Activated CD8-positive, alpha-beta memory T cell treated with anti-CD3 and anti-CD28 coated beads for 1 hour (primary cell): ENCODE measurements around the gene METRNL.
A peak's percentile ranks its signal among the peaks of the same experiment; 100 is the strongest.

Source experiments
- DNase-seq, 2 donors: peaks; one replicate each; pipeline ENCODE4 v3.0.0-alpha.2; 2020; ENCODE audit warnings: low read depth in 1 of 2; ENCODE audit errors: extremely low read depth in 1 of 2

The METRNL gene

GRCh38 chr17:83078378-83079351 is 744 bp upstream of the METRNL start:
- no peak for DNase-seq

- no peak for DNase-seq
Observed at GRCh38 chr17:83079766-83080578, 563 bp downstream of the METRNL start.

DNA sequence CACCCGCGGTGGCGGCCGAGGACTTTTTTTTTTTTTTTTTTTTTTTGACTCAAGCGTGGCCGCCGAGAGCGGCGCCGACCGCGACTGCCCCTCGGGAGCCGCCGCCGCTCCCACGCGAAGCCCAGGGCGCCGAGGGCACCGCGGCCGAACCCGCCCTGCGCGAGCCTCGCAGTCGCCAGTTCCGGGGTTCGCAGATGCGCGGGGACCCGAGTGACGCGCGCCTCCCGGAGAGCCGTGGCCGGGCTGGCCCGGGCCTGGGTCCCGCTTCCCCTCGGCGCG is 1.1 kb downstream of the METRNL start:
- DNase-seq, result no peak

GRCh38 chr17:83080858-83081683 is 1.7 kb downstream of the METRNL start:
- DNase-seq, result no peak

GRCh38 chr17:83081684-83082201 is 2.3 kb downstream of the METRNL start:
- no peak for DNase-seq

- no peak for DNase-seq
Observed at GRCh38 chr17:83082424-83082823, 3.0 kb downstream of the METRNL start.

GRCh38 chr17:83082909-83083367 is 3.5 kb downstream of the METRNL start:
- no peak for DNase-seq

- peak; percentile 49 to 70 for DNase-seq
Observed at GRCh38 chr17:83083368-83084201, 4.2 kb downstream of the METRNL start.

- no peak for DNase-seq
Observed at GRCh38 chr17:83084214-83084613, 4.8 kb downstream of the METRNL start.

GRCh38 chr17:83084621-83085056 is 5.2 kb downstream of the METRNL start:
- DNase-seq, result no peak

- DNase-seq, result no peak
Observed at GRCh38 chr17:83085103-83085502, 5.7 kb downstream of the METRNL start.

DNA sequence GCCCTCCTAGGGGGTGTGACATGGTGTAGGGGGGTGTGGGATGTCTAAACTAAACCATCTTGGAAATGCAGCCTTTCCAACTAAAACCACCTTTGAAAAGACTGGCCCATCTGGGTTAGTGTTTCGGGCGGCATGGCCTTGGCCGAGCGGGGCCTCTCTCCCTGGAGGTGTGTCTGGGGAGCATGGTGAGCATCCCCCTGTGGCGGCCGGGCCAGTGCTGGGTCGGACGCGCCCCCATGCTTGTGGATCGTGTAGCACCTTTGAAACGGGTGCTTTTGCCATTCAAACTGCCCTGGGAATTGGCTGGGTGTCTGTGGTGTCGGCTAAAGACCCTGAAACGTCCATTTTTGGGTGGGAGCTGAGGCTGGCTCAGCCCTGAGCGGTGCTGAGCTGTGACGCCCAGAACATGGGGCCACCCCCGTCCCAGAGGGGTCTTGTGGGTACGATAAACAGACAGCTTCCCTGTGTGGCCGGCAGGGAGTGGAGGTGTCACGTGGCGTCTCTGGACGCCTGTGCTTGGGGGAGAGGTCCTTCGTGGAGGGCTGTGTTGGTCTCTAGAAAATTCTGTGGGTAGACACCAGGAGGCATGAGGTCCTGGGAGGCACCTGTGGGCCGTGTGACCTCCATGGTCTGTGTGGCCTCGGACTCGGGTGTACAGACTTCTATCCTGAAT is 6.3 kb downstream of the METRNL start:
- DNase-seq, result no peak

GRCh38 chr17:83086199-83086880 is 6.9 kb downstream of the METRNL start:
- DNase-seq, result no peak

DNA sequence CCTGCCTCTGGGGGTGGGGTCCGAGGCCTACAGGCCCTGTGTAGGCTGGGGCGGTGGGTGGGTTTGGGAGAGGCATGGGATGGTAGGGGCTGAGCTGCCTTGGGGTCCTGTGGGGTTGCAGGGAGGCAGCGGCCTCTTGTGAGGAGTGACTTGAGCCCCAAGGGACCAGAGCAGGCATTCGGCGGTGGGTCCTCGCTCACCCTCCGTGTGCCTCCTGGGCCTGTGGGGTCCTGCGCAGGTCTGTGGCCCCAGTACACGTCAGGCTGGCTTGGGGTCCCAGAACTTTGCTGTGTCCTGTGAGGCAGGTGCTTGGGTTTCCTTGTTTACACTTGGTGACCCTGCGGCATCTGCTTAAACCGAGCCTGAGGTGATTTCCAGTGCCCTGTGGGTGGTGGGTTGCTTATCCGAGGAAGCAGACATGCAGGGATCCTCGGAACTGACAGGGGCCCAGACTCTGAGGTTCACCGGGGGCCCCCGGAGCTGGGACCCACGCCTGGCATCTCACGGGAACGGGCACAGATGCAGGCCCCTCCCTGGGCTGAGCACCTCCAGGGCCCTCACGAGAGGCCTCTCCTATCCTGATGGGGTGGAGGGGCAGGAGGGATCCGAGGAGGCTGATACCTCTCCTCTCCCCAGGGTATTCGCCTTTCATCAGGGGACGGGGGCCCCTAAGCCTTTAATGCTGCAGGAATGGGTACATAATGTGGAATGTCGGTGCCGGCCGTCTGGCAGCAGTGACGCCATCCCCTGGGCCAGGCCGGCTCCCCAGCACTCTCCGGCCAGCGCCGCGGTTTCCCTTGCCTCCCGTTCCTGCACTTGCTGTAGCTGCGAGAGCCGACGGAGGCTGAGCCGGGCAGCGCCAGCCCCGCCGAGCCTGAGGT is 7.7 kb downstream of the METRNL start:
- DNase-seq, result no peak

DNA sequence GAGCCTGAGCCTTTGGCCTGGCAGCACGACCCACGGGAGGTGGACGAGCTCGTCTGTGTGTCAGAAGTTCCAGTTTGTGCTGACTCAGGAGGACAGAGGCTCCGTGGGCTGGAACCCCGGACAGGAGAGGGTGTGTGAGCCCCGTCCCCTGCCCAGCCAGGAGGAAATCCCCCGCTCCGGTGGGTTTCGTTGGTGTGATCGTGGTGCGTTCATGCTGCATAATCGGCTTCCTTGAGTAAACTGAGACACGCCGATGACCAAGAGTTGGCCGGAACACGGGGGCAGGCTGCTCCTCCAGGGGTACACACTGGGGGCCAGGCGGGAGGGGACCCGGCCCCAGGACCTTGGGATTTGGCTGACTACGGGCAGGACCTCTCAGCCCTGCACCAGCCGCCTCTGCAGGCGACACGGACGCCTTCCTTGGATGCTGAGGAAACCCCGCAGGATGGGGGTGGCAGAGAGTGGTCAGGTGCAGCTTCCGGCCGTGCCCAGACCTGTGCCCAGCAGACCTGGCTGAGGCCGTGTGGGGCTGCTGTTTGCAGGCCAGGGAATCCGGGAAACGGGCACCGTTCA is 8.5 kb downstream of the METRNL start:
- DNase-seq, result no peak

GRCh38 chr17:83088451-83088850 is 9.0 kb downstream of the METRNL start:
- DNase-seq, result no peak

DNA sequence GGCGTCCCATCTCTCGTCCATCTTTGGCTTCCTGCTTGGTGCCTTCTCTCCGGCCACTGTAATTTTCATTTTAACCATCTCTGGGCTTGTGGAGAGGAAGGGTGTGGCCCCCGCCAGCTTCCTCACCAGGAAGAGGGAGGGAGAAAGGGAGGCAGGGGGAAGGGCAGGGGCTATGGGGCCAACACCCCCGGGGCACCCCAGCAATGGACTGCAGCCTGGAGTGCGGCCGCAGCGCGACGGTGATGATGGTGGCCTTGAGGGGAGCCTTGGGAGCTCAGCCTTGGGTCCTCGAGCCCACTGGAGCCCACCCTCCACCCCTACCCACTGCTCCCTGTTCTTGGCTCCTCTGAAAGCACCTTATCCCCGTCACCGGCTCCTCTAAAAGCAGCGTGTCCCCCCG is 9.5 kb downstream of the METRNL start:
- no peak for DNase-seq
